Effector memory CD4-positive, alpha-beta T cell (primary cell): ENCODE data around the gene SNX19.

Experiments
- DNase-seq, 3 donors: peaks; one replicate each; pipeline ENCODE4 v3.0.0-alpha.2; 2020
- H3K27ac ChIP-seq: 2 replicates; pipeline ENCODE4 v1.7.0; 2013; ENCODE audit warnings: mild to moderate bottlenecking, low read length, moderate library complexity; ENCODE audit not compliant: insufficient read depth, poor library complexity, severe bottlenecking
- H3K27me3 ChIP-seq: replicated peaks from 2 replicates; pipeline ENCODE4 v1.7.0; 2013; ENCODE audit warnings: mild to moderate bottlenecking, low read length; ENCODE audit not compliant: insufficient read depth, control insufficient read depth, poor library complexity, severe bottlenecking
- H3K36me3 ChIP-seq: 2 replicates; pipeline ENCODE4 v1.7.0; 2013; ENCODE audit warnings: mild to moderate bottlenecking, low read length, moderate library complexity; ENCODE audit not compliant: control insufficient read depth, insufficient read depth
- H3K4me1 ChIP-seq: 2 replicates; pipeline ENCODE4 v1.7.0; 2013; ENCODE audit warnings: low read length, mild to moderate bottlenecking; ENCODE audit not compliant: control insufficient read depth, insufficient read depth, poor library complexity, severe bottlenecking
- H3K4me3 ChIP-seq: 2 replicates; pipeline ENCODE4 v1.7.0; 2013; ENCODE audit warnings: low read length, low read depth, mild to moderate bottlenecking; ENCODE audit not compliant: insufficient read depth, poor library complexity, severe bottlenecking
- H3K9me3 ChIP-seq: 2 replicates; pipeline ENCODE4 v1.7.0; 2013; ENCODE audit warnings: mild to moderate bottlenecking, low read length, moderate library complexity; ENCODE audit not compliant: control insufficient read depth

SNX19 gene

GRCh38 chr11:130890039-130890745, 26.1 kb downstream of the SNX19 start:
- Histone ChIP-seq H3K4me3 (no peak overlapping the region), H3K36me3 (peaks cover 39% of the 10 kb centered on the region), H3K9me3 (no peaks in the 10 kb centered on the region), H3K27ac (no peak overlapping the region), H3K4me1 (no peaks in the 10 kb centered on the region), H3K27me3 (no peaks in the 10 kb centered on the region)
- no peak for DNase-seq

- Histone ChIP-seq H3K36me3 (peaks cover 31% of the 10 kb centered on the region), H3K27me3 (no peaks in the 10 kb centered on the region), H3K4me1 (no peaks in the 10 kb centered on the region), H3K9me3 (no peaks in the 10 kb centered on the region), H3K27ac (no peak overlapping the region), H3K4me3 (no peak overlapping the region)
- DNase-seq = no peak
Measured at GRCh38 chr11:130888790-130889189, 27.5 kb downstream of the SNX19 start.

GRCh38 chr11:130886704-130887103, 29.6 kb downstream of the SNX19 start:
- DNase-seq = no peak
- Histone ChIP-seq H3K27me3 (no peaks in the 10 kb centered on the region), H3K9me3 (no peaks in the 10 kb centered on the region), H3K4me3 (no peak overlapping the region), H3K36me3 (peaks cover 31% of the 10 kb centered on the region), H3K27ac (no peak overlapping the region), H3K4me1 (no peaks in the 10 kb centered on the region)

- Histone ChIP-seq H3K9me3 (no peaks in the 10 kb centered on the region), H3K4me1 (no peaks in the 10 kb centered on the region), H3K27me3 (no peaks in the 10 kb centered on the region), H3K4me3 (no peak overlapping the region), H3K36me3 (peaks cover 70% of the 10 kb centered on the region), H3K27ac (no peak overlapping the region)
- no peak for DNase-seq
Measured at GRCh38 chr11:130882138-130882551, 34.1 kb downstream of the SNX19 start.

- DNase-seq = no peak
- Histone ChIP-seq H3K4me3 (no peak overlapping the region), H3K27ac (no peak overlapping the region), H3K9me3 (no peaks in the 10 kb centered on the region), H3K4me1 (no peaks in the 10 kb centered on the region), H3K36me3 (peaks cover 73% of the 10 kb centered on the region), H3K27me3 (no peaks in the 10 kb centered on the region)
Measured at GRCh38 chr11:130881475-130882137, 34.7 kb downstream of the SNX19 start.

- Histone ChIP-seq H3K4me3 (no peak overlapping the region), H3K9me3 (no peaks in the 10 kb centered on the region), H3K36me3 (peaks cover 76% of the 10 kb centered on the region), H3K27me3 (no peaks in the 10 kb centered on the region), H3K27ac (no peak overlapping the region), H3K4me1 (no peaks in the 10 kb centered on the region)
- no peak for DNase-seq
Measured at GRCh38 chr11:130879836-130880235, 36.4 kb downstream of the SNX19 start.

- H3K36me3 ChIP-seq = peaks cover 79% of the 10 kb centered on the region
- H3K27me3 ChIP-seq = no peaks in the 10 kb centered on the region
- no peak overlapping the region for H3K27ac ChIP-seq
- DNase-seq = no peak
- H3K4me3 ChIP-seq = no peak overlapping the region
- no peaks in the 10 kb centered on the region for H3K9me3 ChIP-seq
- no peaks in the 10 kb centered on the region for H3K4me1 ChIP-seq
Measured at GRCh38 chr11:130876931-130877915, 39.1 kb downstream of the SNX19 start.

GRCh38 chr11:130876100-130876499, 40.2 kb downstream of the SNX19 start:
- Histone ChIP-seq H3K9me3 (no peaks in the 10 kb centered on the region), H3K4me1 (no peaks in the 10 kb centered on the region), H3K27me3 (no peaks in the 10 kb centered on the region), H3K4me3 (no peak overlapping the region), H3K27ac (no peak overlapping the region), H3K36me3 (peaks cover 68% of the 10 kb centered on the region)
- no peak for DNase-seq

- peaks cover 58% of the 10 kb centered on the region for H3K36me3 ChIP-seq
- H3K4me3 ChIP-seq = no peak overlapping the region
- no peaks in the 10 kb centered on the region for H3K4me1 ChIP-seq
- no peaks in the 10 kb centered on the region for H3K9me3 ChIP-seq
- no peaks in the 10 kb centered on the region for H3K27me3 ChIP-seq
- H3K27ac ChIP-seq = no peak overlapping the region
- DNase-seq = no peak
Measured at GRCh38 chr11:130874955-130875531, 41.2 kb downstream of the SNX19 start.
